Sigmoid colon (tissue), 7 donors: ENCODE results near the gene OXT. TPM values are rescaled to one million over a fixed set of nuclear protein-coding genes. Genes with fewer than 3 reads are reported as not detected.

Source experiments
- DNase-seq: peaks from one replicate; pipeline ENCODE4 v3.0.0-alpha.2; 2019
- H3K27ac ChIP-seq, 4 donors: fragments of 200-600 bp; sonication (generic); one replicate each; pipeline ENCODE4 v1.5.1; 2016 to 2019; ENCODE audit warnings: mild to moderate bottlenecking in 1 of 4
- H3K27me3 ChIP-seq, 3 donors: fragments of 200-600 bp; sonication (generic); one replicate each; pipeline ENCODE4 v1.5.1; 2019; ENCODE audit warnings: mild to moderate bottlenecking in 1 of 3
- H3K36me3 ChIP-seq, 4 donors: fragments of 200-600 bp; sonication (generic); one replicate each; pipeline ENCODE4 v1.5.1; 2016 to 2019
- H3K4me1 ChIP-seq, 4 donors: fragments of 200-600 bp; sonication (generic); one replicate each; pipeline ENCODE4 v1.5.1; 2017 to 2019
- H3K4me3 ChIP-seq, 4 donors: fragments of 200-600 bp; sonication (generic); one replicate each; pipeline ENCODE4 v1.5.1; 2017 to 2019; ENCODE audit warnings: mild to moderate bottlenecking in 2 of 4, moderate library complexity in 1 of 4
- H3K9me3 ChIP-seq, 4 donors: fragments of 200-600 bp in 3 of 4; sonication (generic) in 3 of 4; one replicate each; pipeline versions ENCODE4 v1.5.1 to v1.6.1; 2013 to 2019
- CTCF ChIP-seq, 4 experiments: fragments of 450-650 bp in 3 of 4; fragments of 200-600 bp in 1 of 4; IDR thresholded peaks; one replicate each; pipeline ENCODE4 v1.5.1; 2016 to 2019; ENCODE audit warnings: antibody characterized with exemption in 4 of 4, mild to moderate bottlenecking in 3 of 4, moderate library complexity in 2 of 4
- EP300 ChIP-seq, 4 donors: sonication (generic); formaldehyde crosslinking; IDR thresholded peaks; one replicate each; pipeline ENCODE4 v1.6.1; 2017; ENCODE audit warnings: antibody characterized with exemption in 4 of 4
- POLR2A ChIP-seq, 2 donors: fragments of 450-650 bp; IDR thresholded peaks; one replicate each; pipeline ENCODE4 v1.6.1; 2016; ENCODE audit warnings: antibody characterized with exemption in 2 of 2, mild to moderate bottlenecking in 2 of 2, moderate library complexity in 2 of 2
- POLR2AphosphoS5 ChIP-seq, 4 donors: sonication (generic); formaldehyde crosslinking; IDR thresholded peaks; one replicate each; pipeline ENCODE4 v1.6.1; 2017; ENCODE audit warnings: antibody characterized with exemption in 4 of 4
- WGBS, 2 donors: extraction: QIAGEN DNeasy Blood & Tissue Kit; methylation state at CpG; one replicate each; pipeline ENCODE4 v1.1.7; 2013; 5-methylcytosine and 5-hydroxymethylcytosine counted together
- intact Hi-C: fragments of 100-400 bp; cut with DNase I; formaldehyde crosslinking; loops from one replicate; pipeline ENCODE4 v1.15.1; 2023
- polyA plus RNA-seq, 3 donors: library from polyadenylated mRNA; stranded (reverse); fragments of 200-250 nt; gene quantifications; one replicate each; pipeline ENCODE4 v1.2.3, GENCODE V29; 2013
- total RNA-seq, 4 donors: library from RNA; depleted of rRNA; stranded (reverse); fragments of >200 nt; gene quantifications; one replicate each; pipeline ENCODE4 v1.1.0, GENCODE V29; 2016
- donor health status: healthy with polysubstance abuse.
- donor health status: Bipolar disorder and iron deficiency.
- donor health status: healthy.

The OXT gene
- total and polyA plus RNA-seq, 7 donors: 0.29 TPM; not detected in 6

- peaks cover 0 to 11% (median 4%) of the 10 kb centered on the region in 4 donors for H3K4me1 ChIP-seq
- DNase-seq: no peak
- H3K27me3 ChIP-seq: peaks cover 11 to 36% (median 21%) of the 10 kb centered on the region in 3 donors
- no peaks in the 10 kb centered on the region for H3K36me3 ChIP-seq
- TF ChIP-seq POLR2AphosphoS5 (IDR thresholded peaks at IDR 0.05): no peak
- no peak for TF ChIP-seq CTCF (IDR thresholded peaks at IDR 0.05)
- TF ChIP-seq POLR2A (IDR thresholded peaks at IDR 0.05): no peak
- no peak for TF ChIP-seq EP300 (IDR thresholded peaks at IDR 0.05)
- no peak overlapping the region for H3K27ac ChIP-seq
- intact Hi-C loops: no loop called here
- WGBS, 2 donors: 46 to 53% methylated on average over 10 of the region's 10 CpGs
- no peak overlapping the region for H3K4me3 ChIP-seq
- H3K9me3 ChIP-seq: no peaks in the 10 kb centered on the region
These were observed 22.5 kb downstream of the OXT start for GRCh38 chr20:3093861-3094361.

GRCh38 chr20:3094848-3095629 is 23.6 kb downstream of the OXT start:
- Histone ChIP-seq H3K27me3 (peaks cover 11 to 36% (median 21%) of the 10 kb centered on the region in 3 donors), H3K9me3 (no peaks in the 10 kb centered on the region), H3K27ac (no peak overlapping the region), H3K4me3 (no peak overlapping the region), H3K36me3 (no peaks in the 10 kb centered on the region), H3K4me1 (peaks cover 0 to 11% (median 4%) of the 10 kb centered on the region in 4 donors)
- no peak for TF ChIP-seq POLR2A (IDR thresholded peaks at IDR 0.05)
- no peak for TF ChIP-seq CTCF (IDR thresholded peaks at IDR 0.05)
- TF ChIP-seq POLR2AphosphoS5 (IDR thresholded peaks at IDR 0.05): no peak
- no peak for TF ChIP-seq EP300 (IDR thresholded peaks at IDR 0.05)
- no peak for DNase-seq
- WGBS, 2 donors: 86 to 91% methylated on average over 13 of the region's 13 CpGs
- intact Hi-C loops: no loop called here

- H3K36me3 ChIP-seq: no peaks in the 10 kb centered on the region
- intact Hi-C loops: no loop called here
- no peak overlapping the region for H3K4me3 ChIP-seq
- TF ChIP-seq POLR2A (IDR thresholded peaks at IDR 0.05) (no peak), CTCF (IDR thresholded peaks at IDR 0.05) (no peak), POLR2AphosphoS5 (IDR thresholded peaks at IDR 0.05) (no peak), EP300 (IDR thresholded peaks at IDR 0.05) (no peak)
- DNase-seq: no peak
- H3K4me1 ChIP-seq: no peaks in the 10 kb centered on the region
- WGBS, 2 donors: 90 to 93% methylated on average over 7 of the region's 7 CpGs
- peaks cover 0 to 6% (median 0%) of the 10 kb centered on the region in 3 donors for H3K27me3 ChIP-seq
- no peaks in the 10 kb centered on the region for H3K9me3 ChIP-seq
- no peak overlapping the region for H3K27ac ChIP-seq
These were observed 29.1 kb downstream of the OXT start for GRCh38 chr20:3100480-3100879.

GRCh38 chr20:3101251-3101650 is 29.8 kb downstream of the OXT start:
- no peak overlapping the region for H3K27ac ChIP-seq
- 86 to 93% methylated on average over 6 of the region's 6 CpGs for WGBS, 2 donors
- DNase-seq: no peak

More at GRCh38 chr20:3101251-3101650, 29.8 kb downstream of the OXT start:
- Histone ChIP-seq H3K9me3 (no peaks in the 10 kb centered on the region), H3K4me3 (no peak overlapping the region), H3K27me3 (peaks cover 0 to 6% (median 0%) of the 10 kb centered on the region in 3 donors), H3K4me1 (no peaks in the 10 kb centered on the region), H3K36me3 (no peaks in the 10 kb centered on the region)
- TF ChIP-seq CTCF (IDR thresholded peaks at IDR 0.05): no peak
- TF ChIP-seq EP300 (IDR thresholded peaks at IDR 0.05): no peak
- no peak for TF ChIP-seq POLR2AphosphoS5 (IDR thresholded peaks at IDR 0.05)
- no peak for TF ChIP-seq POLR2A (IDR thresholded peaks at IDR 0.05)
- intact Hi-C loops: no loop called here
